Measurements from ENCODE around the gene PRAC2.

Gene PRAC2

GRCh38 chr17:48733632-48734328 lies 10.8 kb downstream of the PRAC2 start:
- no peak for DNase-seq (ENCODE audit: low read depth in 3 of 3)

DNA sequence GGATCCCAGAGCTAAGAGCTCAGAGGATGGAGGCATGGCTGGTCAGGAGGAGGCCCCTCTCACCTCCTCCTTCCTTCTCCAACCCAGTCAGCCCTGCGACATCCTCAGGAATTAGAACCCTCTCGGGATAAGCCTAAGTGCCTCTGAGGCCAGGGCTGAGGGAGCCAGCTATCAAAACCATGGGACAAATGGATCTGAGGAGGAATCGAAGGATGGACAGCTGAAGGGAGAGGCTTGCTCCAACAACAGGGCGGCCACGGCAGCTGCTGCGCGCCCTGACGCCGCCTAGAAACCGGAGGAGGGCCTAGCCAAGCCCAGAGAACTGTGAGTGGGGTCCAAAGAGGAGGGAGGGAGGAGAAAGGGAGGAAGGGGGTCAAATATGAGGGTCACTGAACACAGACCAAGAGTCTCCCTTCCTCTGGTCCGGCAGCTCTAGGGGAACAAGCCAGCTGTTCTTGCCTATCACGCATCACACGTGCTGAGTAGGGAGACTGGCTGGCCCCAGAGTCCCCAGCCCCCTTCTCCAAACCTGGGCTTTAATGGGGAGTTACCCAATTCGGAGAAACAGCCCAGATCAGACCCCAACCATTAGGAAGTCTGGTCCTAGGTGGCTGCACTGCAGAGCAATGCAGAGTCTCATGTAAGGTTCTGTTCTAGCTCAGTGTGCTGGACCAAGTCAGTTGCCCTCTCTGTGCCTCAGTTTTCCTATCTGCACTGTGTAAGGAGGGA lies 11.5 kb downstream of the PRAC2 start:
- no peak for DNase-seq (ENCODE audit: low read depth in 3 of 3)

DNA sequence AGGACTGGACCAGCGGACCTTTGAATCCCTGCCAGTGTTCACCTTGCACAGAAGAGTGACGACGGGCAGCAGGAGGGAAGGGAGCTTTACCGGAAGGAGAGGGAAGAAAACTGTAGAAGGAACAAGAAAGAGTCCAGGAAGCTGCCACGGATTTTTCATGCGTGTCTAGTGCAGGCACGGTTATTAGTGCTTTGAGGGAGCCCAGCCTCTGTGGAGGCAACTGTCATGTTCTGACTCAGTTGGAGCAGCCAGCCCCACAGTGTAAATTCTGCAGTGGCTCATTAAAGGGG lies 12.0 kb downstream of the PRAC2 start:
- no peak for DNase-seq (ENCODE audit: low read depth in 3 of 3)

DNA sequence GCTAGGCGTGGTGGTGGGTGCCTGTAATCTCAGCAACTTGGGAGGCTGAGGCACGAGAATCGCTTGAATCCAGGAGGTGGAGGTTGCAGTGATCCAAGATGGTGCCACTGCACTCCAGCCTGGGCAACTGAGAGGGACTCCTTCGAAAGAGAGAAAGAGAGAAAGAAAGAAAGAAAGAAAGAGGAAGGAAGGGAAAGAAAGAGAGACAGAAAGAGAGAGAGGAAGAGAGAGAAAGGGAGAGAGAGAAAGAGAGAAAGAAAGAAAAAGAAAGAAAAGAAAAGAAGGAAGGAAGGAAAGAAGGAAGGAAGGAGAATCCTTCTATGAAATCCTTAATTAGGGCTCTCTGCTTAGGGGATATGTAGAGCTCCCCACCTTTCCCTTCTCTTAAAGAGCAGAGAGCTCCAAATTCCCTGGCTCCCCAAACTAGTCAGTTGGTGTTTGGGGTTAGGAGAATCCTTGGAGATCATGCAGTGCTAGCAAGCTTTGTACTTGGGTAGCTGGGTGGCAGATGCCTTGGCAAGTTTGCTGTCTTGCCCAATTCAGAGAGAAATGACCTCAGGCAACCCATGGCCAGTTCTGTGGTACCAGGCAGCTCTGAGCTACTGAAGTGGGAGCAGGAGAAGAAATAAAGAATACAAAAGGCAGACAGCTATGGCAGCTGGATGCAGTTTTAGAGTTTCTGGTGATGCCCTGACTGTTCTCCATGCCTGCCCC lies 14.5 kb downstream of the PRAC2 start:
- DNase-seq (ENCODE audit: low read depth in 3 of 3) = no peak

DNA sequence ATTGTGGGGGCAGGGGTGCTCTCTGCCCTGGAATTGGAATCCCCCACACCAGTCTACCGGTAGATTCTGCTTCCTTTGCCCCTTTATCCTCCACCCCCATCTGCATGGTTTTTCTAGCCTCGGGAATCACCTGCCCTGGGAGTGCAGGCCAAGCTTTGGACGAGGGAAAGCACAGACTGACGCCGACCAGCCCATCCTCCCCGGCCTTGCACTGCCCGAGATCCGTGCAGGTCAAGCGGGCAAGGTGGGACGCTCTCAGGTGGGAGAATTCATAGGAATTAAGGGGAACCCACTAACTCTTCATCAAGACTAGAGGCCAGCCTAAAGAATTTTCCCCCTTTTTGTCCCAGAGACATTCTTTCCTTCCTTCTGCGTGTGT lies 15.4 kb downstream of the PRAC2 start:
- DNase-seq (ENCODE audit: low read depth in 3 of 3) = no peak

DNA sequence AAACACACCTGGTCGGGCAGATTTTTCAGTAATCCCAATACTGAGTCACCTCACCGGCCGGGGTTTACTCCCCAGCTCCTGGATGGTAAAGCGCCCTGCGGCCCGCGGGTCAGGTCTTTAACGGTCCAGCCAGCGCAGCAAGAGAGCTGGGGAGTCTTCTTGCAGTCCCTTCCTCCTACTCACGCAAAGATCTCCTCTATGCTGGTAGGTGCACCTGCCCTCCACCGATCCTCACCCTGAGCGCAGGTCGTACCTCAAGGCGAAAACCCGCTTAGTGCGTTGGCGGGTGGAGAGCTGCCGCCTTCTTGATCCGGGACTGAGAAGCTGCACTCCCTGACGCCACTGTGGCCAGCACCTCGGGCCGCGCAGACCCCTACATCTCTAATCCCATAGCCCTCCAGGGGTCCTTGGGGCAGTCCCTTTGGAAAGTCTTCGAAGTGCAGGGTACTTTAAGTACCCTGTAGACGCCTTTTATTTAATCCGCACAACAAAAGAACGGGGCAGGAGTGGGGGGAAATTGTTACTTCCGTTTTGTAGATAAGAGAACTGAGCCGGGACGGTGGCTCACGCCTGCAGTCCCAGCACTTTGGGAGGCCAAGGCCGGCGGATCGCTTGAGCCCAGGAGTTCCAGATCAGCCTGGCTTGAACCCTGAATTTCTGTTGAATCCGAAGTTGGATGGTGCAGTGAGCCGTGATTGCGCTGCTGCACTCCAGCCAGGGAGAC lies 16.0 kb downstream of the PRAC2 start:
- no peak for DNase-seq (ENCODE audit: low read depth in 3 of 3)

GRCh38 chr17:48740537-48740936 lies 17.6 kb downstream of the PRAC2 start:
- DNase-seq (ENCODE audit: low read depth in 3 of 3) = no peak

- DNase-seq (ENCODE audit: low read depth in 3 of 3) = no peak
Observed at GRCh38 chr17:48745381-48746275, 22.6 kb downstream of the PRAC2 start.

GRCh38 chr17:48746916-48747444 lies 24.0 kb downstream of the PRAC2 start:
- no peak for DNase-seq (ENCODE audit: low read depth in 3 of 3)

- no peak for DNase-seq (ENCODE audit: low read depth in 3 of 3)
Observed at GRCh38 chr17:48747445-48748363, 24.7 kb downstream of the PRAC2 start.

DNA sequence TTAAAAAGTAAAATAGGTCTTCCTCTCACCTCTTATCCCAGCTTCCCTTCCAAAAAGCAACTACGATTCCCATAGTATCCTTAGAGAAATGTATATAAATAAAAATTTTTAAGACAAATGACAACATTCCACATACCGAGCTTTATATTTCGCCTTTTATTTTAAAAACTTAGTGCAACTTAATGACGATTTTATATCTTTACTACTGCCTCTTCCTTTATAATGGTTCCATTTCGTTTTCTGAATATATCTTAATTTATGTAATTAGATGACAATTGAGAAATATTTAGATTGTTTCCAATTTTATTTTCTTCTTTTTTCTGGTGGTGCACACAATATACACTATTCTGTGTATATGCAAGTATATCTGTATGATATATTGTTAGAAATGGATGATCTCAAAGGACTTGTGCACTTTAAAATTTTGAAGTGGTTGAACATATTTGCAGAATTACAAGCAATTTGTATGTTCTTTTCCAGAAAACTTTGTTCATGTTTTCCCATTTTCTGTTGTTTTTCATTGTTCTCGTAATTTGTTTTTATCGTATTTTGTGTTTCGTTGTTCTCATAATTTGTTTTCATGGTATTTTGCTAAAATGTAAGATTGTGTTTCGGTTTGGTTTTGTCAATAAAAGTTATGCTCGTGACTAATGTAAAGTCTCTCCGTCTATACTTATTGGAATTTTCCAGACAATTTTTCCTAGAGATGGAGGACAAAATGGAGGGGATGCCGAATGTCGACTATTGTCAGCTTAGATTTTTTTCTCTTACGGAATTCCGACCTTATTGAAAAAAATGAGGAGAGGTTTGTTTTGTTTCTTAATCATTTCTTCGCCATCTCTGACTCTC lies 26.0 kb downstream of the PRAC2 start:
- DNase-seq (ENCODE audit: low read depth in 3 of 3) = no peak

GRCh38 chr17:48749621-48750553 lies 26.9 kb downstream of the PRAC2 start:
- no peak for DNase-seq (ENCODE audit: low read depth in 3 of 3)

- DNase-seq (ENCODE audit: low read depth in 3 of 3) = no peak
Observed at GRCh38 chr17:48751172-48751571, 28.2 kb downstream of the PRAC2 start.

DNA sequence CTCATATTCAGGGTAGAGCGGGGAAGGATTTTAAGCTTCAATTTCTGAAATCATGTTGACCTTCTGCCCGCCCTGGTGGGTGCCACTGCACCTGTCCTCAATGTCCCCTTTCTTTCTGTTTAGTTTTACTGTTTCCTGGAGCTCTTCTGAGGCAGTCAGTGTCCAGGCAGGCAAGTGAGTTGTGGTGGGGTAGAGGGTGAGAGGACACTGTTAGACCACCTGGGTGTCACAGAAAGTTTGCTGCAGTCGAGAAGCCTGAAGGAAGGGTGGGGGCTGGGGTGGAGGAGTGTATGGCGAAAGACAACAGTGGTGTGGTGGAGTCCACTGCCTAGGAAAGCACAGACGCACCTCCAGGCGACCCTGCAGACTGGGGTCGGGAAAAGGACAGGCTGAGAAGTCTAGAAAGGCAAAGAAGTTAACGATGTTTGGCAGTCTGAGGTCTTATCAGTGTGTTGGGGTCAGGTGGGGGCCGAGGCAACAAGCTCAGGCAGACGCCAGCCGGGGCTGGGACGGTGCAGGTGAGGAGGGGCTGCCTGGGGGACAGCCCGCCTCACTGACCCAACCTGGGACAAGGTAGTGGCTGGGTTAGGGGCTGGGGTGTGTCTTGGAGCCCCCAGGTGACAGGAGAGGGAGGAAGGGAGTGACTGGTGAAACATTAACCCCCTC lies 28.9 kb downstream of the PRAC2 start:
- DNase-seq (ENCODE audit: low read depth in 3 of 3) = no peak

DNA sequence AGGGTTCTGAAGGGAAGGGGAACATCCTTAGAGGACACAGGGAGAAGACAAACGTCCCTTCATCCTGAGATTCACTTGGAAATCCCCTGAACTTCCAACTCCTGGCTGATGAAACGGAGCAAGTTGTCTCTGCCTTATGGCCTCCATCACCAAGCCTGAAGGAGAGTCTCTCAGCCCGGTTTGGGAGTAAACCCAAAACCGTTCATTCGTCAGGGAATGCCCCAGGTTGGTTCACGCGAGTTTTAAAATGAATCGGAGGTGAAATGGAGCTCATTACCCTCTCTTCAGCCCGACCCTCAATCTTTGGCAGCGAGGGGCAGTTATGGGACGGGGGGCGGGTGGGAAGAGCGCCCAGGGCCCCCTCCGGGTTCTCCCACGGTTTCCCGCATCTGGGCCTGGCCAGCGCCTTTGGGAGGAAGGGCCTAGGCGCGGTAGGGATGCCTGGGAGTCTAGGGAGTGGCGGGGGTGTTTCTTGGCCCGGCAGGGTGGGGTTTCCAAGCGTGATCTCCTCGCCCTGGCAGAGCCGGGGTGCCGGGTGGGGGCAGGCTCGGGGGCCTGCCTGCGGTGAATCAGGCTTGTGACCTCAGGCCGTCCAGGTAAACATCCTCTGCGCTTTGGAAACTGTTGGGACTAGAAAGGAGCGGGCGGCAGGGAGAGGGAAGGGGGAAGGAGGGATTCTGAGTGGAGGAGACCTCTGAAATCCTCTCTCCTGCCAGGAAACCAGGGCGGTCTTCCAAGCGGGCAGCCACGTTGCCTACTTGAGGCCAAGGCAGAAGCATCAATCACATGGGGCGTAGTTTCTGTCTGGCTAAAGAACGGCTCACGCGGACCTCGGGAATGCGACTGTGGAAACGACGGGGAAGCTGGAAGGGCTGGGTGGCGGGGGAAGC lies 29.7 kb downstream of the PRAC2 start:
- no peak for DNase-seq (ENCODE audit: low read depth in 3 of 3)

DNA sequence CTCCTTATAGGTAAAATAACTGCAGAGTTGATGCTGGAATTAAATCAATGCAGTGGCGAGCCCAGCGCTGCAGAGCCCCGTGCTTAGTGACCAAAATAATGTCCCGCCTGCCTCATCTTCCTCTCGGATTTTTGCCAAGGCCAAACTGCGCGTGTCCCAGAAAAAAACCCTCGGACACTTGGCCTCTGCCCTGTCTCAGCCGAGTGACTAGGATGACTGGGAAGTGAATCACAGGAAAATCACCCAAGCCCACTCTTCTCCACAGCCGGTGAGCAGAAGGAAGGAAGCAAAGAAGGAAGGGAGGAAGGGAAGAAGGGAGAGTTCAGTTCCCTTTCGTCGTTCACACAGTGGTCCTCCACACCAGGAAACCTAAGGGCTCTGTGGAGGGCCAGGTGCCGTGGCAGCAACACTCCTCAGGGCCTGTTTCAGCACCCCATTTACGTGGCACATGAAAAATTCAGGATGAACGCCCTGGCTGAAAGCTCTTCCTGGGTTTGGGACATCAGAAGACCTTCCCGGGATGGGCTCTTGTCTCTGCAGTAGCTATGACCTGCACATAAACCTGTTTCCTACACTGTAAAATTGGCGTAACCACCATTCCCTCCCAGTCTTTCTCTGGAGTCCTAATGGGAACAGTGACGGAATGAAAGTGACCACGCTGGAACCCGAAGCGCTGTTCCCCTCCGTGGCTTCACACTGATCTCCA lies 31.0 kb downstream of the PRAC2 start:
- no peak for DNase-seq (ENCODE audit: low read depth in 3 of 3)

Measured in stimulated activated CD4-positive, alpha-beta T cell treated with anti-CD3 and anti-CD28 coated beads, TNF-alpha, amount 100 ng/mL, for 48 hours (primary cell).